RWPE2 (cell line): ENCODE data around the gene SEC24D.

Experiments
- ATAC-seq: fragments of 200-7000 bp; cut with Tn5 transposase; 3 replicates; pipeline ENCODE4 v1.9.1; 2021; ENCODE audit warnings: low read depth
- DNase-seq: peaks from one replicate; pipeline ENCODE4 v3.0.0-alpha.2; 2020; ENCODE audit warnings: low spot score
- H3K27ac ChIP-seq: fragments of 450-650 bp; 2 replicates; pipeline ENCODE4 v1.5.1; 2017; ENCODE audit warnings: mild to moderate bottlenecking; ENCODE audit not compliant: poor library complexity, severe bottlenecking
- H3K27me3 ChIP-seq: fragments of 250-450 bp; sonication (Bioruptor Pico); 2 replicates; pipeline ENCODE4 v1.5.1; 2021; ENCODE audit warnings: mild to moderate bottlenecking, moderate library complexity; ENCODE audit not compliant: insufficient read depth, poor library complexity, severe bottlenecking
- H3K36me3 ChIP-seq: fragments of 250-450 bp; sonication (Bioruptor Pico); 2 replicates; pipeline ENCODE4 v1.5.1; 2020; ENCODE audit warnings: low read depth, mild to moderate bottlenecking, moderate library complexity
- H3K4me1 ChIP-seq: fragments of 250-450 bp; sonication (Bioruptor Pico); 2 replicates; pipeline ENCODE4 v1.5.1; 2021; ENCODE audit warnings: mild to moderate bottlenecking, moderate library complexity; ENCODE audit not compliant: insufficient read depth, poor library complexity, severe bottlenecking
- H3K4me3 ChIP-seq: fragments of 250-450 bp; sonication (Bioruptor Pico); 2 replicates; pipeline ENCODE4 v1.5.1; 2021; ENCODE audit warnings: mild to moderate bottlenecking, moderate library complexity; ENCODE audit not compliant: severe bottlenecking
- H3K9me3 ChIP-seq: fragments of 250-450 bp; sonication (Bioruptor Pico); 2 replicates; pipeline ENCODE4 v1.5.1; 2021; ENCODE audit warnings: mild to moderate bottlenecking, moderate library complexity; ENCODE audit not compliant: severe bottlenecking
- TF ChIP-seq, protein P1 (sequence below): fragments of 450-650 bp; IDR thresholded peaks from one replicate; pipeline ENCODE4 v1.5.1; 2017; ENCODE audit warnings: mild to moderate bottlenecking, moderate library complexity; ENCODE audit not compliant: poor library complexity, severe bottlenecking

Gene SEC24D

DNA sequence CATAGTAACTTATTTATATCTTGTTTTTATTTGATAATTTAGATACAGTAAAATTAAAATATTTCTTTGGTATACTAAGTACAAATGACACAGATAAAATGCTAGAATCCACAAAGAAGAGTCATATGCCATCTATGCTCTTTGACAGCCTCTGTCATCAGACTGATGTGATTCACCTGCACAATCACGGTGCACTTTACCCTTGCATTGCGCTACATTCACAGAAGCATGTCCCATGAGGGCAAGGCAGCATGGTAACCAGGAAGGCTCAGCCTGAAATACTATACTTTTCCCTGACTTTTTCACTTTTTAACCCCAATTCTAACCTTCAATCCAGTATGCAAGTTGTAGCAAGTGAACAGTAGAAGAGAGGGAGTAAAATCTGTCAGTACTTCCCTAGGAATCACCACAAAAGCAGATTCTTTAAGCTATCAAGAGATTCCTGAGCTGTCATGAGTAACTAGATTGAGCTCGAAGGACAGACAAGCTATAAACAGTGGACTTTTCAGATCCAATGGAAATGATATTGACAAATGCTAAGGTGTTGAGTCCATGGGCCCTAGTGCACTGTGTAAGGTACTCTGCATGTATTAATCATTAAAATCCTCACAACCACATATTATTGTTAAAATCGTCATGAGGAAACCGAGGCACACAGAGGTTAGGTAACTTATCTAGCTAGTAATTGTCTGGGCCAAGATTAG is 14.2 kb downstream of the SEC24D start:
- DNase-seq (no peak), ATAC-seq (peak; percentile 31; the same call in 1 of the 3 replicates)
- Histone ChIP-seq H3K36me3 (peaks cover 66% of the 10 kb centered on the region), H3K4me1 (peaks cover 8% of the 10 kb centered on the region), H3K27ac (no peak overlapping the region), H3K9me3 (no peaks in the 10 kb centered on the region), H3K27me3 (no peaks in the 10 kb centered on the region), H3K4me3 (no peak overlapping the region)
- TF ChIP-seq, protein P1, sequence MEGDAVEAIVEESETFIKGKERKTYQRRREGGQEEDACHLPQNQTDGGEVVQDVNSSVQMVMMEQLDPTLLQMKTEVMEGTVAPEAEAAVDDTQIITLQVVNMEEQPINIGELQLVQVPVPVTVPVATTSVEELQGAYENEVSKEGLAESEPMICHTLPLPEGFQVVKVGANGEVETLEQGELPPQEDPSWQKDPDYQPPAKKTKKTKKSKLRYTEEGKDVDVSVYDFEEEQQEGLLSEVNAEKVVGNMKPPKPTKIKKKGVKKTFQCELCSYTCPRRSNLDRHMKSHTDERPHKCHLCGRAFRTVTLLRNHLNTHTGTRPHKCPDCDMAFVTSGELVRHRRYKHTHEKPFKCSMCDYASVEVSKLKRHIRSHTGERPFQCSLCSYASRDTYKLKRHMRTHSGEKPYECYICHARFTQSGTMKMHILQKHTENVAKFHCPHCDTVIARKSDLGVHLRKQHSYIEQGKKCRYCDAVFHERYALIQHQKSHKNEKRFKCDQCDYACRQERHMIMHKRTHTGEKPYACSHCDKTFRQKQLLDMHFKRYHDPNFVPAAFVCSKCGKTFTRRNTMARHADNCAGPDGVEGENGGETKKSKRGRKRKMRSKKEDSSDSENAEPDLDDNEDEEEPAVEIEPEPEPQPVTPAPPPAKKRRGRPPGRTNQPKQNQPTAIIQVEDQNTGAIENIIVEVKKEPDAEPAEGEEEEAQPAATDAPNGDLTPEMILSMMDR: no peak

DNA sequence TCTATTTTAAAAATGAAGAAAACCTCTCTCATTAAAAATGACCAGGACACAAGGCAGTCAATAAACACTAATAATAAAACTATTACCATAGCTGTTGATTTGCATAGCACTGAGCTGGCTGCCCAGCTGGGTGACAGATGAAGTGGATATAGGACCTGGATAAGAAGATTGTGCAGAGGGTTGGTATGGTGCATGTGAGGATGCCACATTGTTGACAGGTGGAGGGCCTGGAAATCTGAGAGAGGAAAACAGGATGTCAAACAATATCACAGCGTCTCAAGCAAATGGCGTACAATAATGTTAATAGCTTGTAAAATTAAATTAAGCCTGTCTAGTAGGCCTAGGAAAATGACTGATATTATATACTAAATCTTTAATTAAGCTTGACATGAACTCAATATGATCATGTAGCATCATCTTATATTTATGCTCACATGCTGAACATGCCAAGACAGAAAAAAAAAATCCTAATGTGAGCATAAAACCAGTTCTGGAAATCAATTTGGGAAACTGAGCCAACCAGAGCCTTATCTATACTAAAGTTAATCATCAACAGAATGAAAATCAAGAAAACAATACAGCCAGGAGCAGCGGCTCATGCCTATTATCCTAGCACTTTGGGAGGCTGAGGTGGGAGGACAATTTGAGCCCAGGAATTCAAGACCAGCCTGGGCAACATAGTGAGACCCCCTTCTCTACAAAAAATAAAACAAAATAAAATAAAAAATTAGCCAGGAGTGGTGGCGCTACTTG is 18.6 kb downstream of the SEC24D start:
- no peaks in the 10 kb centered on the region for H3K4me1 ChIP-seq
- H3K36me3 ChIP-seq: peaks cover 69% of the 10 kb centered on the region
- no peak for ATAC-seq
- no peak overlapping the region for H3K27ac ChIP-seq
- no peaks in the 10 kb centered on the region for H3K9me3 ChIP-seq
- TF ChIP-seq, protein P1: no peak
- H3K4me3 ChIP-seq: no peak overlapping the region
- H3K27me3 ChIP-seq: no peaks in the 10 kb centered on the region
- no peak for DNase-seq

DNA sequence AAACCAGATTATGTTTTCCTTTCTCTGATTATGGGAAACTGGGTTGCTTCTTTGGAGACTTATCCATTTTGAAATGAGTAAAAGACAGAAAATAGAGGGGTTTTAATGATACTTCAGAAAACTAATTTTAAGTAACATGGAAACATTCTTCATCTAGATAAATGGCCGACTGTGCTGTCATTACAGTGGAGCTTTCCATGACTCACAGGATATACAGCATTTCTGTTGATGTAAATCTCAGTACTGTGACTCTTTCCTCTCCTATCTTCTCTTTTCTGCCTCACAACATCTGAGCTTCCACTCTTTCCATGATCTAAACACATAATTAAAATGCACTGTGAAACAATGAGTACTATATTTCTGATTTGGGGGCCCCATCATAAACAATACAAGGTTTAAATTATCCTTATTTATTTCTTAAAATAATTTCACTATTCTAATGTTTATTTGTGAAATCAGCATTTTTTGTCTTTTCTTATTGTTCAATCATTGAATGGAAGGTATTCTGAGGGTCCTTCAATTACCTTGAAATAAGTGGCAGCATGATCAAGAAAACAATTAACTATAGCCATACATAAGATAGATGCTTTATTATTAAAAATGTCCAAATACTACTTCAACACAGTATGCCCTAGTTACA is 19.3 kb downstream of the SEC24D start:
- H3K36me3 ChIP-seq: peaks cover 68% of the 10 kb centered on the region
- H3K4me1 ChIP-seq: no peaks in the 10 kb centered on the region
- no peaks in the 10 kb centered on the region for H3K9me3 ChIP-seq
- no peak overlapping the region for H3K4me3 ChIP-seq
- TF ChIP-seq, protein P1: no peak
- H3K27ac ChIP-seq: no peak overlapping the region
- no peaks in the 10 kb centered on the region for H3K27me3 ChIP-seq
- ATAC-seq (no peak), DNase-seq (no peak)

DNA sequence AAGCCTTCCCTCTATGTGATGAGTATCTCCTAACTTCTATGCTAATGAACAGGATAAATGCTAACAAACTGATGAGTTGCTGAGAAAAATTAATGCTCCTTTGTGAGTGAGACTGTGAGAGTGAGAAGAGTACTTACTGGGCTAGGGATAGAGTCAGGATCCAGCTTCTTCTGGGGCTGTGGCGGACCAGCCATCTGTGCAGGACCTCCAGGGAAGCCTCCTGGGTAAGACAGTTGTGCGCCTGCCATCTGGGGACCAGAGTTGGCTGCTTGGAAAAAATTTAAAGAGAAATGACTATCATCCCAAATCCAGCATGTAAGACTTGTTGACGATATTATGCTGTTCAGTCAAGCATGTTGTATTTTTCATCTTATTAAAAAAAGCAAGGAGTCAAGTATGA is 21.0 kb downstream of the SEC24D start:
- peaks cover 79% of the 10 kb centered on the region for H3K36me3 ChIP-seq
- no peaks in the 10 kb centered on the region for H3K9me3 ChIP-seq
- H3K4me3 ChIP-seq: no peak overlapping the region
- TF ChIP-seq, protein P1: no peak
- H3K27ac ChIP-seq: no peak overlapping the region
- H3K4me1 ChIP-seq: no peaks in the 10 kb centered on the region
- DNase-seq (no peak), ATAC-seq (no peak)
- H3K27me3 ChIP-seq: no peaks in the 10 kb centered on the region
